Fibroblast of the conjunctiva (primary cell): ENCODE measurements around the gene FGGY.
A peak's percentile ranks its signal among the peaks of the same experiment; 100 is the strongest.
"Not testable (repeated sequence)": the region's sequence is repeated elsewhere in the genome, so short reads cannot be mapped to it uniquely, and the experiment has no call there.

Source experiments
- DNase-seq: peaks from one replicate; pipeline ENCODE4 v3.0.0-alpha.2; 2010; ENCODE audit warnings: low read depth

Gene FGGY

DNA sequence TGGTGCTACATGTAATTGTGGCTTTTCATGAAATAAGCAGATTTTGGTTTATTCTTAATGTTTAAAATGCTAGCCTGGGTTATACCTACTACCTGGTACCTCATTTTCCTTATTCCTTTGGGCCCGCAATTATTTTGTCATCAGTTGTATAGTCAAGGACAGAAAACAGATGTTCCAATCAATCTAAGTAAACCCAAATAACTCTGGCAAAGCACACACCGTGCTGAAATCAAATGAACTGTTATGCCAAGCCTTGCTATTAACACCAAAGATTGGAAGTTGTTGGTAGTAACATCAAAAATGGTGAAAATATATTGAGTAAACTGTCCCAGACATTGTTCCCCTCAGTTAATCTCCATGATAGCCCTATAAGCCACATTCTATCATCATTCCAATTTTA, 248.9 kb downstream of the FGGY start:
- no peak for DNase-seq

DNA sequence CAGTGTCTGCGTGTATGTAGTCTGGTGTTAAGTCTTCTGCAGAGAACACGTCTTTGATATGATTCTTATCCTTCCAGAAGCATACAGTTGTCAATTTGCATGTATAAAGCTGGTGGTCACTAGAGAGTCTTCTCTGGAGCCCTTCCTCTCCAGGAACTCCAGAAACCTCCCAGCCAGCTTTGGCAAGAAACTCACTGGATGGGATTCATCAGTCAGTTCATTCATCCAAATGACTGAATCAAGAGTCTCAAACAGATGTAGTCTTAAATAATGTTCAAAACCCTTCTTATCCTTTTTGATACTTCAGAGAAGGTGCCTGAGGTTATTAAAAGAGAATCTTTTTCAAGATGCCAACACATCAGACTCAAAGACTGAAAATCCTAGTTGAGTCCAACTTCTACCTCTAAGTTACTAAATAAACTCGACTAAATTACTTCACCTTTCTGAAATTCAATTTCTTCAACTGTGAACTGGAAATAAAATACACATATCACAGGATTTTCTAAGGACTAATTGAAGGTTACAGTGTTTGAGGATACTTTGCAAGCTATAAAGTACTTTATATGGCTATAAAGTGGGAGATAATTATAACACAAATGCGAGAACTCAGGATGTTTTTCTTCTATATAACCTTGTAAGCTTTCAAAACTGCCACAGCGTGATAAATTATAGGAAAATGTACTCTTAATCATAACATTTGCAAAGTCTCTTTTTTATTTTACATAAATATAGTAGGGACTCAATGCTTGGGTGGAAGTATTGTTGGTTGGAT, 252.4 kb downstream of the FGGY start:
- no peak for DNase-seq

DNA sequence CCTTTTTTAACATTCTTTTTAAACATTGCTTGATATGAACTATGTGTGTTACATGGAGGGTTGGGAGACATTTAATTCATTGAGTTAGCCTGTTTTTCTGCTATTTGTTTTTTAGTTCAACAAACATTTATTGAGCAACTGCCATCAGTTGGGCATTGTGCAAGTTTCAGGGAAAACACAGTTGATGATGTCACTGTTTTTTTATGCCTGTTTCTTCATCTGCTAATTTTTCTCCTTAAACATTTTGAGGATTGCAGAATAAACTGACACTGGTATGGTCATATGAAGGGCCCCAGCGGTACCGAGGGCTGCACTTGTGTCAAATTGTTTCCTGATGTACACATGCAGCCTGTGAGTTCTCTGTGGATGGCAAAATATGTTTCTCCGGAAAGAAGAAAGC, 253.0 kb downstream of the FGGY start:
- DNase-seq, result peak; percentile 51

DNA sequence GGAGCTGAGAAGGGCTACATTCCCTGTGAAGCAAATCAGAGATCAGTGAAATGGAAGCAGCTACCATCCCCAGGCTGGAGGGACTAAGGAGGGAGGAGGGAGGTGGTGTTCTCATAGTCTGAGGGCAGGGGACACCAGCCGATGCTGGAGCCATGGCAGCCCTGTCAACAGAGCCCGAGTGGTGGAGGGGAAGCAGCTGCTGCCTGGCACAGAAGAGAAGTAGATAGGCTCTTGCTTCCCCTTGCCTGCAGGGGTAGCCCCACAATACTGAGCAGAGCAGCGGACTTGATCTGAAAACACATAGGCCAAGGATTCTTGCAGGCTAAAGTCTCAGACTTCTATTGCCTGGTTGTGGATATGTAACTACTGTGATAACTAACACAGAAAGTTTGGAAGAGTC, 255.1 kb downstream of the FGGY start:
- no peak for DNase-seq

DNA sequence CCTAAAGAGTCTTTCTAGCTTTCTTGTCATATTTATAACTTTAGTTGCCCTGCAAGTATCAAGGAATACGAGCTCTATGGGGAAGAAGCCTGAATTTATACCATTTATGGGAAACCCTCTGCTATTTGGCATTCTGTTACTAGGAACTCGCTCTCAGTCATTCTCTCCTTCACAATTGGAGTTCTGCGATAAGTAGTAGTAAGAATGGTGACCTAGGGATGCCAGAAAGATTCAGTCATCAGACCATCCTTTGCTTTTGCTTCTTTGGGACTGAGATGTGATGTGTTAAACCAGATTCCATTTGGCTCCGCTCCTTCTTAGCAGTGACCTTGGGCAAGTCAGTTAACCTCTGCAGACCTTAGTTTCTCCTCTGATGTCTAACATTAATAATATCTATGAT, 256.5 kb downstream of the FGGY start:
- DNase-seq, result no peak

DNA sequence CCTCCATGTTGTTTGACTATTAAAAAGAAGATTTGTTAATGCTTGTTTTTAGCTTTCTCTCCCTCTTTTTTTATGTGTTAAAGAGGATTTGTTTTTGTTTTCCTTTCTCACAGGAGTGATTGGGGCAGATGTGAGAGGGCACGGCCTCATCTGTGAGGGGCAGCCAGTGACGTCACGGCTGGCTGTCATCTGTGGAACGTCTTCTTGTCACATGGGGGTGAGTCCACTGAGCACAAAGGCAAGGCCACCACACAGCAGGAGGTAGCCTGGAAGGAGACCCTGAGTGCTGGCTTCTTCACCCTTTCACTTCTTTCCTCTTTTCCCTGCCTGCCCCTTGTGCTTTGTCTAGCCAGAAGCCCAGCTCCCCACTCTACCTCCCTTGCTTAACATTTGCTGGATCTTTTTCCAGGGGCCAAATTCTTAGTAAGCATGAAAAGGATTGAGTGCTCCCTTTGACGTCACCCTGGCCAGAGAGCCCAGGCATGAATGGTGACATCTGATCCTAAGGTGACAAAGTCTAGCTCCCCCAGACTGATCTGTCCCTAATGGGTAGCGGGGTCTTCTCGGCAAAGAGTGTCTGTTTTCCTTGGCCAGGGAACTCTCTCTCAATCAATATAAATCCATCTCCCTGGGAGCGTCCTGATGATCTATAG, 257.2 kb downstream of the FGGY start:
- no peak for DNase-seq

DNA sequence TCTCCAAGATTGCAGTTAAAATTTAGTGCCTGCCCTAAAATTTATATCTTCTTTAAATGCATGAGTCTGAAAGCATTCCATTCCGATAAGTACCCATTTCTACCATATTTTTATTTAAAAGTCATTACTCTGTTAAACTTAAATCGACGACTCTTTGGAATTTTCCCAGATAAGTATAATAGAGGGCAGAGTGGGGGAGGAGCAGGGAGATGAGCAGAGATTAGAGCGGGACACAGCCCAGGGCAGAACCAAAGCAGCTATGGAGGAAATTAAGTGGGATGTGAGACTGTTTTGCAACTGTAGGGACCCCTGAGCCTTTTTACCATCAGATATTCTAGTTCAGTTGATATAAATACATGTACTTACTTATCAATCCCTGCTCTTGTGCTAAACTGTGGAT, 257.9 kb downstream of the FGGY start:
- DNase-seq, result no peak

DNA sequence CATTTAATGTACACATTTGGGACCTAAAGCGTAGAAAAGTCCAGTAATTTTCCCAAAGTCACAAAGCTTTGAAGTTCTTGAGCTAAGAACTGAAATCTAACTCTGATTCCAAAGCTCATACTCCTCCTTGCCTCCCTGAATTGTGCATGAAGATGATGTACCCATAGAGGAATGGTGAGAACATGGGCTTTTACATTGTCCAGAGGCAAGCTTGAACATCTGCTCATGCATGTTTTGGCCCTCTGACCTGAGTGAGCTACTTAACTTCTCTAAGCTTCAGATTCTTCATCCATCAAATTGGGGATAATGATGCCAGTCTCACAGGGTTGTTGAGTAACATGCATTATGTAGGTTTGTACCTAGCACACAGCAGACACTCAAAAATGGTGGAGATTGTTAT, 259.5 kb downstream of the FGGY start:
- no peak for DNase-seq

DNA sequence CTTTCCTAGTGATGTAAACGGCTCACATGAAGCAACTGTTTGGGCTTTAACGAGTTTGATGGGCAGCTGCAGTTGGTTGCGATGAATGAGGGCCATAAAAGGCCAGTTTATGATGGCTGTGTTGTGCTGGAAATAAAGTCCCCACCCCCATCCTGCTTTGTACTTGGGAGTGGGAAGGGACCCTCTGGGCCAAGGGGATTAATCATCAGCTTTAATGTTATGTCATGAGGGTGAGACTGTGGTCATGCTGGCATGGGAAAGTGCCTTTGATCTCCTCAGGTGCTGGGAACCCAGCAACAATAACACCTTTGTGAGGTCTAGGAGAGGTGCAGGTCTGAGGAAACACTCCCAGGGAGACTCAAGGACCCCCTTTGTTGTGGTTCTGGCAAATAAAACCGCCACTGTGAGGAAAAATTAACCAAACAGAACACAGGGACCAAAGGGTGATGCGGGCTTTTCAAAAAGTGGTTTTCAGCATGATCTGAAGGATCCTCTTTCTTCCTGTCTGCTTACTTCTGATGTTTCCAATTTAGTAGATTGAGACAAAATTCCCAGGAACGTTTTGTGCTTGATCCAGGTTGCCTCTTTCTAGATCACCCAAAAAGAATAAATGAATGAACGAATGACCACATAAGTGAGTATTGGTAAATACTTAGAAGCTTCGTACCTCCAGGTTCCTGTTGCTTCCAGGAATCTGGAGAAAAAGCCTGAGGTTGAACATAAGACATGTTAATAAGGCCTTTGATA, 260.1 kb downstream of the FGGY start:
- no peak for DNase-seq

DNA sequence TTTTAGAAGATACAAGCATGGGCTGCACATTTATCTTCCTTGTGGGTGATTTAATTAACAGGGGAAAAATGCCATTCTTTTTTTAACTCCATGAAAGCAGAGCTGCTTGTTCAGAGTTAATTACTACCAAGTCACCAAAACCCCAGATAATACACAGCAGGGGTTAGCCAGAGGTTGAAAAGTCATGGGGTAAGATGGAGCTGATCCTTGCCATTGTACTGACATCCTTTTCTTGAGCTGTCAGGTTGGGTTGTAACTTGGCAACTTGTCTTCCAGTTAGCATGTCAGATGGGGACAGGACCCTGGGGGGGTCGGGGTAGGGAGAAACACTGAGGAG, 260.6 kb downstream of the FGGY start:
- no peak for DNase-seq

DNA sequence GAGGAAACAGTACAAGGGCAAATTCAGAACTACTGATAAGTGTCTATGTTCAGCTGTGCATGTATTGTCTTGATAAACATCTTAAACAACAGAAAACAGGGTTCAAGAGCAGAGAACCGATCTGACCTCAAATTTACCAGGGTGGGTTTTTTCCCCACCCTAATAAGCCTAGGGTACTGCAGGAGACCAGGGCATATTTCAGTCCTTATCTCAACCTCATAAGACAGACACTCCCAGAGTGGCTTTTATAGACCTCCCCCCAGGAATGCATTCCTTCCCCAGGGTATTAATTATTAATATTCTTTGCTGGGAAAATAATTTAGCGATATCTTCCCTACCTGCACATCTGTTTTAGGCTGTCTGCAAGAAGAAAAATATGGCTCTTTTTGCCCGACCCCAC, 261.7 kb downstream of the FGGY start:
- DNase-seq, result not testable (repeated sequence)

DNA sequence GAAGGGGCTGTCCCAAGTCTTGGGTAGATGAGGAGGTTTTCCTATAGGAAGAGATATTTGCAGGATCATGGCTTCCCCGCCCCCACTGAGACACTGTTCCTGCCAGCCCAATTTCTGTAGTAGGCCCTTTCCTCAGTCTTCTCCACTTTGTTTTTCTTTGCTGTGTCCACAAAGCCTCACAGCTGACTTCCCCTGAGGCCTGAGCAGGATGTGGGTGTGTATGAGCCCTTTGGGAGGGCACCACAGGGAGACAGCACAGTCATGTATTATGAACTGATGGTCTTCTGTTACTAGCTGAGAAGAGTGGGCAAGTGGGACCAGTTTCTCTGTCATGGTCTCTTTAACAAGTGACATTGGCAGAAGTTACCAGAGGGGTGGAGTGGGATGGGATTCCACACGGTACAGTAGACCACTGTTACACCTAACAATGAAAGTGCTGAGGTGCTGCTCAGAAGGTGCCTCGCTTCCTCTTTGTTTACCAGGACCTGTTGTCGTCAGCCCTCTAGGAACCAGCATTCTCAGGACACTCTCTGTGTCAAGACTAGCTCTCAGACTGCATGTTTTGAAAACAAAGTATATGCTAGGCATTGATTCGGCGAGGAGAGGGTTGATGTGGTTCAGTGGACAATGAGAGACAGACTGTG, 264.0 kb downstream of the FGGY start:
- DNase-seq, result no peak

DNA sequence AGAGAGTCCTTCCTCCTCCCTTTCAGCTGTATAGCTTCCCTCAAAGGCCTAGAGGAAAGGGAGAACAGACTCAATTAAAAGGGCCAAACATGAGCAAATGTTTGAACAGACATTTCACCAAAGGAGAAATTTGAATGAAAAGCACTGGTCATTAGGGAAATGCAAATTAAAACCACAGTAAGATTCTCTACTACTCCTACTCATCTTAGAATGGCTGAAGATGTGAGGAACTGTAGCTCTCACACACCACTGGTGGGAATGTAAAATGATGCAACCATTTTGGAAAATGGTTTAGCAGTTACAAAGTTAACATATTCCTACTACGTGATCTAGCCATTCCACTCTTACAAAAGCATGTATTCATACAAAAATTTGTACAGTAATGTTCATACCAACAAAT, 264.9 kb downstream of the FGGY start:
- DNase-seq, result no peak

DNA sequence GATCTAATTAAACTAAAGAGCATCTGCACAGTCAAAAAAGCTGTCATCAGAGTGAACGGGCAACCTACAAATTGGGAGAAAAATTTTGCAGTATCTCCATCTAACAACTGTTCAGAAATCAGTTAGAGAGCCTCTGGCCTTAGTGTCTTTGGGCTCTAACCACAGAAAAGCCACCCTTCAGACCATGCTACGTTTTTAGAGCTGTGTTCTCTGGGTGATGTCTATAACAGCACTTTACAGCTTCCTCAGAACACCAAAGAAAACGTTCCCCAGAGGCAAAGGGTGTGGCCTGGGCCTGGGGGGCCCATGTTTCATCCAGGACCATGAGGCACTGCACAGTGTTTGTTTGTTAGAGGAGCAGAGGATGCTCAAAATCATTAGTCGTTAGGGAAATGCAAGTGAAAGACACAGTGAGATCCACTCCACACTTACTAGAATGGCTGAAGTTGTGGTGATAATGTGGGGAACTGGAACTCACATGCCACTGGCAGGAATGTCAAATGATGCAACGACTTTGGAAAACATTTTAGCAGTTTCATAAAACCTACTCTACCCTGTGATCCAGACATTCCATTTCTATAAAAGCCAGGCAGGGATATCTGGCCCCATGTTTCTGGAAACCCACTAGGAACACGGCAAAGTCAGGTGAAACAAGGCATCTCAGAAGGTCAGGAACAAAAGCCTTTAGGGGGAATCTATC, 267.4 kb downstream of the FGGY start:
- DNase-seq, result no peak

DNA sequence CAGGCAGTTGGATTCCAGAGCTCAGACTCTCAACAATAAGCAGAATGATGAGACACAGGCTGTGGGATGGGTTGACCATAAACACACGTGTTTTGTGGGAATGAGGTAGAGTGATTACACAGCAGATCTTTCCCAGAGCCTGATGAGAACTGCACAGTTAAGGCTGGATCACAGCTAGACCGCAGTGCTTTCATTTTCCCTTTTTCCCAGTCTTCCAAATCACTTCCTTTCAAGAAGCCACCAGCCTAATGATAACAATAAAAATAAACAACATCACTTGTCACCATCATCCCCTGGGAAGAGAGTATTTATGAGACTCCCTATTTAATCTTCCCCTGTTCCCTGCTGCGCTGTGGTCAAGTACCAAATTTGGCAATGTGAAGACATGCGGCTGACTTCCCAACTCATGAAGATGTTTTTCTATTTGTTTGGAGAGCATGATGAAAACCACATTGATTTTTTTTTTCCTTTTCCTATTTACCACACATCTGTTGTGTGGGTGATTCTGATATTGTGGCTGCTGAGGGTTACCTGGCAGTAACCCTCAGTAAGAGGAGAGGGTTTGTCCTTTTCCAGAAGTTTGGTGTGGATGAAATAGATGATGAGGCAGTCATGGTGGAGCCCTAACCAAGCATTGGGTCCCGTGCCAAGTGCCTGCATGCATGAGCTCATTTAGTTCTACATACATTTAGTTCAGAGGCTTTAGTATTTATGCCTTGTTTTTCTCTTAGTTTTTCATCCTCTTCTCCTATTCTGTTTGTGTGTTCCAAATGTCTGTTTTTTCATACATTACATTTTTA, 268.9 kb downstream of the FGGY start:
- DNase-seq, result no peak

DNA sequence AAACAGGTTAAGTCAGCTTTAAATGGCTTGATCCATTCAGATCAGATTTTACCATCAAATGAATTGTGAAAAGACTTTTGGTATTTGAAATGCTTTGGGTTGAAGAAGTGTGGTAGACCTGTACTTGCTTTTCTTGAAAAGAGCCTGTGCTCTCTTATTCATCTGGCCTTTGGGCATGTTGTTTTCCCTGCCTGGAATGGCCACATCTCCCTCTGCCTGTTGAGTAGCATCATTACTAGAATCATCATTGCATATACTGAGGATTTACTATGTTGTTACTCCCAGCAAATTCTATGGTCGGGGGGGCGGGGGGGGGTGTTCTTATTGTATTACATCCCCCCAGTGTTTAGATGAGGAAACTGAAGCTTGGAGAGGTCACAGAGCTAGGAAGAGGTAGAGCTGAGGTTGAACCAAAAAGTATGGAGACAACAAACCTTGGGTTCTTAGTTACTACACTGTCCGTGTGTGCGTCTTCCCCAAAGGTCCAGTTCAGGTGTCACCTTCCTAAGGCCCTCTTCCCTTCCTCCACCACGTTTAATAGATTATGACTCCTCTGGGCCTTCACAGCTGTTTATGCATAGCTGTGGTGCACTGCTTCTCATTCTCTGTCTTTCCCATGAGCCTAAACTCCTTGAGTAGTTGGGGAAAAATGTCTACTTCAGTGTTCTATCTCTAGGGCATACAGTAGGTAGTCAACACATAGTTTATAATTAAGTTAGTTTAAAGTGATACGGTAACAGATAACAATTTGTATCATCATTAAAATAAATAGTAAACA, 271.5 kb downstream of the FGGY start:
- no peak for DNase-seq

DNA sequence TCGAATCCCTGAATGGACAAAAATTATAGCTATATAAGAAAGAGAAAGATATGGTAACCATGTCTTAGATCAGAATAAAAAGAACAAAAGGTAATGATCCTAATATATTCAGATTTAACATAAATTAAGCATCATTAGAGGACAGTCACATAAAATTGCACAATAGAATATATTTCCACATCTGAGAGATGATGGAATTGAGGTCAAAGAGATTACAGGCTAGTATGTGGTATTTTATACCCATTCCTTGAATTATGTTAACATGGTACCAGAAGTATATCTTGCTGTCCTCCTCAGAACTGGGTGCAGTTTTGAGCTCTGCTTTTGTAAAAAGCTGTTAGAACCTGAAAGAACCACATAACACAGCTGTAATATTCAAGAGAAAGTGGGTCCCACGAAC, 272.3 kb downstream of the FGGY start:
- no peak for DNase-seq

DNA sequence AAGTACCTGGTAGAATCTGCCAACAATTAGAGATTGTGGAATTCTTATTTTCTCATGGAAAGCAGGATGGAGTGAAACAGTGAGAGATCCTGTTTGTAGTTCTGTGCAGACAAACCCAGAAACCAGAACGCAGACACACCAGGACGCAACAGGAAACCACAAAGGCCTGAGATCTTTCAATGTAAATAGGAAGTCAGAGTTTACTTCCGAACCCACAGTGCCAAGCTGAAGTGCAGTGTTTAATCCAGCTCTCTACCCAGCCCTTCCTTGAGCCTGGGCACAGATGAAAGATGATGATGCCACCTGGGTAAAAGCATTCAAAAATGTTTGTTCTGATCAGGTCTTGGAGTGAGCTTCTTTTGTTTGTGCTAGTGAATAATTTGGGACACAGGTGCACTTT, 273.6 kb downstream of the FGGY start:
- DNase-seq, result no peak

DNA sequence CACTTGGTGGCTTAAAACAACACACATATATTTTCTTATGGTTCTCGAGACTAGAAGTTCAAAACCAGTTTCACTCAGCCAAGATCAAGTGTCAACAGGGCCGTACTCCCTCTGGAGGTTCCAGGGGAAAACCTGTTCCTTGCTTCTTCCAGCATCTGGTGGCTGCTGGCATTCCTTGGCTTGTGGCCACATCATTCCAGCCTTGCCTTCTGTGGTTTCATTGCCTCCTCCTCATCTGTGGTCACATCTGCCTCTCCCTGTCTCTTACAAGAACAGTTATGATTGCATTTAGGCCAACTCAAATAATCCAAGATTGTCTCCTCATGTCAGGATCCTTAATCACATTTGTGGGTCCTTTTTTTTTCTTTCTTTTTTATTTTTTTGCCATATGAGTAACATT, 277.2 kb downstream of the FGGY start:
- peak; percentile 72 for DNase-seq

DNA sequence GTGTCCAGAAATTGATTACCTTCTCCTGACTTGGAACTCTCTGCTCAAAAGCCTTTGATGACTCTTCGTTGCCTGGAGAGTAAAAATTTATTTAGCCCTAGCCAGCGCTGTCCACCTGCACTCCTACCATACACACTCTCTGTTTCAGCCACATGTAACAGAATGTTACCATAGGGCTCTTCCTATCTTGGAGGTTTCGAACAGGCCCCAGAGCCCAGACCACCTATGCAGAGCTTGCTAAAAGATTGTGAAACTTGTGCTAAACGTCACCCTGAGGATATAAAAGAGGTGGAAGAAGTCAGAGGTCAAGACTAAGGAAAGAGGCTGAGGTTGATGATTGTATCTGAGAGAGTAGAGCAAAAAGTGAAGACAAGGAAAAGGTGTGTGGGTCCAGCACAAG, 280.9 kb downstream of the FGGY start:
- no peak for DNase-seq

DNA sequence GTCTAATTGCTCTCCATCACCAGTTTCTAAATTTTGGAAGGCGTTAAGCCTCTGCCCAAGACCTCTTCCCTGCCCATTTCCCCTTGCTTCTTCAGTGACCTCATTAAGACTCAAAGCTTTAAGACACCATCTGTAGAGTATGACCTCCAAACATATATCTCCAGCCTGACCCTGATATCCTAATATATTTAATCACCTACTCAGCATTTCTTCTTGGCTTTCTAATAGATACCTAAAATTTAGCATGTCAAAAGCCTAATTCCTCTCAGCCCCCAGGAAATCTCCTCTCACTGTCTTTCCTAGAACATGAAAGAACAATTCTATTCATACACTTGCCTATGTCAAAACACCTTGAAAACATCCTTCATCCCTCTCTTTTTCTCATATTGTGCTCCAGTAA, 282.3 kb downstream of the FGGY start:
- no peak for DNase-seq
